Renal pelvis (tissue), 4 donors: Measurements from ENCODE around the gene N4BP3. TPM values are rescaled to one million over a fixed set of nuclear protein-coding genes. Genes with fewer than 3 reads are reported as not detected.

ENCODE experiments used
- DNase-seq: peaks from one replicate; pipeline ENCODE4 v3.0.0-alpha.2; 2013
- polyA plus RNA-seq, 3 donors: library from polyadenylated mRNA; unstranded; fragments of 120-200 nt; gene quantifications; one replicate each; pipeline ENCODE4 v1.2.1, GENCODE V29; 2013; ENCODE audit not compliant: insufficient read length in 3 of 3

N4BP3 gene
- polyA plus RNA-seq, 3 donors = 4.9 to 5.6 (median 5.0) TPM

DNA sequence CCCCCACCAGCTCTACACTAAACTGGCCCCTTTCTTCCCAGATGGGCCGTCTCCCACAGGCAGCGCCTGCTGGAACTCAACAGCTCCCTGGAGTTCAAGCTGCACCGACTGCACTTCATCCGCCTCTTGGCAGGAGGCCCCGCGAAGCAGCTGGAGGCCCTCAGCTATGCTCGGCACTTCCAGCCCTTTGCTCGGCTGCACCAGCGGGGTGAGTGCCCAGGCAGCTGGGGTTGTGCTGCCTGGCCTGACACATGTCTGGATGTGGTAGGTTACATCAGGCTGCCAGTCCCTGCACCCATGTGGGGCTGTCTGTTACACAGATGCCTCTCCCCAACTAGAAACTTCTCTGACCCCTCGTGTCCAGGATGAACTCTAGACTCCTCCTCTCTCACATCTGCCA is 30.6 kb downstream of the N4BP3 start:
- DNase-seq = peak; percentile 53

DNA sequence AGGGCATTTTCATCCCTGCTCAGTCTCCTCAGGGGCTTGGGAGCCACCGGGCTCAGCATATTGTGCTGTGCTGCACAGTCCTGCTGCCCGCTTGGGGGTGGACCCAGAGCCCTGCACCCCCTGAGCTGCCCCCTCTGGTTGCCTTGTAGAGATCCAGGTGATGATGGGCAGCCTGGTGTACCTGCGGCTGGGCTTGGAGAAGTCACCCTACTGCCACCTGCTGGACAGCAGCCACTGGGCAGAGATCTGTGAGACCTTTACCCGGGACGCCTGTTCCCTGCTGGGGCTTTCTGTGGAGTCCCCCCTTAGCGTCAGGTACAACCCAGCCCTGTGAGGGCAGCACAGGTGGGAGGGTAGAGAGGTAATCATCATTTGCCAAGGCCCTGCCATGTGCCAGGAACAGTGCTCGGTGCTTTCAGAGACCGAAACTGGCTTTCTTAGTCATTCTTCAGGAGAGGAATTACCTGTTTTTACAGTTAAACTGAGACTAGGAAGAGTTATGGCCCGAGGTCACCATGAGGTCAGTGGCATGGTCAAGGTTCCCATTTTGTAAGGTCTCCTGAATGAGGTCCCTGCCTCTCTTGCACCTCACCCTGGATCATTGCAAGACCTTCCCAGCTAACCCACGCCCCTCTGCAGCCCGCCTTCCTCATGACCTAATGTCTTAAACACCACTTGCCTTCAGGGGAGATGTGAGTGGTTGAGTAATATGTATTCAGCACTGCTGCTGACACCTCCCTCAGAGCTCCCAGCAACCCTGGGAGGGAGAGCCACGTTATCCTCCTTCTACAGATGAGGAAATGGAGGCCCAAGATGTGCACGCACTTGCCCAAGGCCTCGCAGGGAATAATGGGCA is 32.9 kb downstream of the N4BP3 start:
- peak; percentile 51 for DNase-seq

DNA sequence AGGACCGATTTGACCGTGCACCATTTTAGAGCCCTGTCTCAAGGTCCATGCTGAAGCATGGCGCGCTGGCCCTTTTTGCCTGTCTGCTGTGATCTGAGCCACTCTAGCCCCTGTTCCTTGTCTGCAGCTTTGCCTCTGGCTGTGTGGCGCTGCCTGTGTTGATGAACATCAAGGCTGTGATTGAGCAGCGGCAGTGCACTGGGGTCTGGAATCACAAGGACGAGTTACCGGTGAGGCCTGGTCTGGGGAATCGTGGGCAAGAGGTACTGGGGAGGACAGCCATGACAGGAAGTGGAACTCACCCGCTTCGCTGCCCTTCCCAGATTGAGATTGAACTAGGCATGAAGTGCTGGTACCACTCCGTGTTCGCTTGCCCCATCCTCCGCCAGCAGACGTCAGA is 34.1 kb downstream of the N4BP3 start:
- DNase-seq = no peak

DNA sequence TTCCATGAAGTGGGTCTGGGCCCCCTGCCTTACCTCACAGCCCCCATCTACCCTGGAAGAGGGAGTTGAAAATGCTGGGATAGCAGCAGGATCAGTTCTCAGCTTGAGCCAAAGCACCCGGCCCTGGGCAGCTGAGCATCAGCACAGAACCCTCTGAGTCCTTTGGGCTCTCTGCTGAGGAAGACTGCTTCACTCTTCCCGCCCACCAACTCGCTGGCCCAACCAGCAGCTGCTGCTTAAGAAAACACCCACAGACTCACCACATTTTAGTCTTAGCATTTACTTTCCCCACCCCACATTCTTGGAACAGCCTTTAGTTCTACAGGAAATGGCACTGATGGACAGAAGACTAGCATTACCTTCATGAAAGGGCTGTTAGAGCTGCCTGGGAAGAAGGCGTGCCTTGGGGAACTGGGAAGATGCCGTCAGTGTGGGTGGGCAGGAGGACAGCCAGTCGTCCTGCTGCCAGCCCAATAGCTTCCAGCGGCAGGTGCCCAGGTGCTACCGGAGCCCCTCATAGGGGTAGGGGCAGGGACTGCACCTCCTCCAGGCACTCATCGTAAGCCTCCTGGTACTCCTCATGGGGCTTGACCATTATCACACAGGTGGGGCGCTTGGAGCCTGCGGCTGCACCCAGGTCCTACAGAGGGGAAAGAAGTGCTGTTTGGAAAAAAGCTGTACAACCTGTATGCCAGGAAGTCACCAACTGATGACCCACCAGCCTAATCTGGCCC is 36.0 kb downstream of the N4BP3 start:
- DNase-seq = no peak

DNA sequence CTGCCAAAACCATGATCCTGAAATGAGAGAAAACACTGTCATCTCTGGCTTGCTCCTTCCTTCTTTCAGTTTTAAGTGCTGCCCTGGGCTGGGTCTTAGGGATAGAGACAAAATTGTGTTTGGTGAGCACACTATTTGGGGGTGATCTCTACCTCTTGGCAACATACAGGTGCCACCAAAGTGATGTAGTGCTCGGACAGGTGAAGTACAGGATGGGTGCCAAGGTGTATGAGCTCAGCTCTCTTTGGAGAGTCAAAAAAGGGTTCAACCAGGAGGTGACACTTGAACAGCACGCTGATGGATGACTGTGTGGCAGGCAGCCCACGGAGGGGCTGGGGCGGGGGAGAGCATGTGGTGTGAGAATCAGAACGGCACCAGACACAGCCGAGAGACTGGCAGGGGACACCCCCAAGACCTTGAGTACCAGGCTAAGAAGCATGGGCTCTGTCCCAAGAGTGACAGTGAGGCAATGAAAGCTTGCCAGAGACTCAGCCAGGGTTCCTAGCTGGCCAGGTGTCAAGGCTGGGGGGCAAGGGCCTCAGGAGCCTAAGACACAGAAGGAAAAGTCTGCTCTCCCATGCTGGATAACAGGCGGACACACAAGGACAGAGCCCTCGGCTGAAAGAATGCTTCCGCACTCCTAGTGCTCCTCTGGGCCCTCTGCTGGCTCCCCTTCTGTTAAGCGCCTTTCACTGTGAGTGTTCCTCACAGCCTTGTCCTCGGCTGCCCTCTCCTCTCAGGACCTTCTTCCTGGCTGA is 37.8 kb downstream of the N4BP3 start:
- DNase-seq = no peak

DNA sequence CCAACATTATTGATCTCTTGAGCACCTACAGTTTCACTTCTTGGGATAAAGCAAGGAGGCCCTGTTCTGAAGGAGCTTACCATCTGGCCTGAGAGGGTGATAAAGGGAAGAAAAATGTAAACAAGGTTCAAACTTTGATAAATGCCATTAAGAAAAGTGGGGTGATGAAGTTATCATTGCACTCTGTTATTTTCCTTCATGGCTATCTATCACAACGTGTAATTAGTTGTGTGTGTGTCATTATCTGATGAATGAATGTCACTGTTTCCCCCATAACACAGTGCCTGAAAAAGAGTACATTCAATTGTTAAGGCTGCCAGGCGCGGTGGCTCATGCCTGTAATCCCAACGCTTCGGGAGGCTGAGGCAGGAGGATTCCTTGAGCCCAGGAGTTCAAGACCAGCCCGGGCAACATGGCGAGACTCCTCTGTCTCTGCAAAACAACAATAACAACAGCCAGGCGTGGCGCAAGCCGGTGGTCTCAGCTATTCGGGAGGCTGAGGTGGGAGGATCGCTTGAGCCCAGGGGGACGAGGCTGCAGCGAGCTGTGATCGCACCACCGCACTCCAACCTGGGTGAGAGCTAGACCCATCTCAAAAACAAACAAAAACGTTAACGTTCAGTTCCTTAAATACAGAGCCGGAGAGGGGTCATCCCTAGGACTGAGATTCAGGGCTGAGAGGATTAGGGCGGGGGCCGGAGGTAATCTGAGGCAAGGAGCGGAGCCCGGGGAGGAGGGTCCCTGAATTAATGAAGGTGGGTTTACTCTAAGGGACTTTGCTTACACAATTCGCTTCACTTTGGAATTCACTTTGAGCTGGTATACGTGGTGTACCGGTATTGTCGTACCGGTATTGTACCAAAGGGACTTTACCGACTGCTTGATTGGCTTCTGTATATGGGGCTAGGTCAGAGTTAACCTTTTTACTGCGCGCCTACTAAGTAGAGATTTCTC is 39.4 kb downstream of the N4BP3 start:
- no peak for DNase-seq

DNA sequence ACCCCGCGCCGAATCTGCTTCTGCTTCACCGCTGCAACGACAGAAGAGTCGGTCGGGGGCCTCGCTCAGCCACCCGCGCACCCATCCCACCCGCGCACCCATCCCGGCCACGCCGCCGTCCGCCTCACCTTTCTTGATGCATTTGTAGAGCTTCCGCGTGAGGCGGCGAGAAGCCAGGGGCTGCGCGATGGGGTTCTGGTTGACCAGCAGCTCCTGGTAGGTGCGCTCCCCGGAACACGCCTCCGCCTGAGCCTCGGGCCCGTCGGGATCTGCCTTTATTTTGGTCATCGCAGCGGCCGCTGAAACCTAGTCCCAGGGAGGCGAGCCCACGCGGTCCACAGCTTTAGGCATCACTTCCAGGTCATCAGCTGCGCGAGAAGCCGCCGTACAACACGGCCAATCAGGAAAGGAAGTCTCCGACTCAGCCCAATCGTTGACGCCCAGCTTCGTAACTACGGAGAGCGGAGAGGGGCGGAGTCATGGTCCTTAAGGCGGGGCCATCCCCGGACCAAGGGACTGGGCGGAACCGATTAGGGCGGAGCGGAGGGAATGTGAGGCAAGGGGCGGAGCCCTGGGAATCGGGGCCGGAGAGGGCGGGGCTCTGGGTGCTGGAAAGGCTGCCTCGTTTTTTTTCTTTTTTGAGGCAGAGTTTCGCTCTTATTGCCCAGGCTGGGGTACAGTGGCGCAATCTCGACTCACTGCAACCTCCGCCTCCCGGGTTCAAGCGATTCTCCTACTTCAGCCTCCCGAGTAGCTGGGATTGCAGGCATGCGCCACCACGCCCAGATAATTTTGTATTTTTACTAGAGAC is 40.4 kb downstream of the N4BP3 start, which contains the start of gene NHP2:
Gene NHP2 (minus strand): TSS at position 356 of the 811 bp plus-strand sequence. CDS start 68 bp downstream, at position 288.
- DNase-seq = peak; percentile 99

DNA sequence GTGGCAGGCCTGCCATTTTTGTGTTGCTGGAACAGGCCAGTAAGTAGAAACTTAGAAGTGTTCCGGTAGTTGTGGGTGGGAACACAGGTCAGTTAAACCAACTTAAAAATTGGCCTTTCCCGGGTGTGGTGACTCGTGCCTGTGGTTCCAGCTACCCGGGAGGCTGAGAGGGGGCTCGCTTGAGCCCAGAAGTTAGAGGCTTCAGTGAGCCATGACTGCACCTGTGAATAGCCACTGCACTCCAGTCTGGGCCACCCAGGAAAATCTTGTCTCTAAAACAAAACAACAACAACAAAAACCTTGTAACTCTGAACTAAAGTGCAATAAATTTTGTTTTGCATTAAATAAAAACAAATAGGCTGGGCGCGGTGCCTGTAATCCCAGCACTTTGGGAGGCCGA is 41.7 kb downstream of the N4BP3 start:
- DNase-seq = no peak

DNA sequence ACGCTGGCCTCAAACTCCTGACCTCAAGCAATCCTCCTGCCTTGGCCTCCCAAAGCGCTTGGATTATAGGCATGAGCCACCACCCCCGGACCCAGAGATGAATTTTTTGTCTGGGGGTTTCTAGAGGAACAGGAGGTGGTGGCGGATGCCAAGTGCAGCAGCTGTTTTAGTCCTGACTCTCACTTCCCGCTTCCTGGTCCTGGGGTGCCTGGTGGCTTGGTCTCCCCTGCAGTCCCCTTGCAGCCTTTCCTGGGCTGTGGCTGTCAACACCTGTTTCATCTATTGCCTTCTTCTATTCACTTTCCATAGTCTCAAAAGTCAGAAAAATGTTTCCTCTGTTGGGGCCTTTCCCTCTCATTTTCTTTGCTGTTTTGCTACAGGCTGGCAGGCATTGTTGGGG is 46.8 kb downstream of the N4BP3 start:
- no peak for DNase-seq

DNA sequence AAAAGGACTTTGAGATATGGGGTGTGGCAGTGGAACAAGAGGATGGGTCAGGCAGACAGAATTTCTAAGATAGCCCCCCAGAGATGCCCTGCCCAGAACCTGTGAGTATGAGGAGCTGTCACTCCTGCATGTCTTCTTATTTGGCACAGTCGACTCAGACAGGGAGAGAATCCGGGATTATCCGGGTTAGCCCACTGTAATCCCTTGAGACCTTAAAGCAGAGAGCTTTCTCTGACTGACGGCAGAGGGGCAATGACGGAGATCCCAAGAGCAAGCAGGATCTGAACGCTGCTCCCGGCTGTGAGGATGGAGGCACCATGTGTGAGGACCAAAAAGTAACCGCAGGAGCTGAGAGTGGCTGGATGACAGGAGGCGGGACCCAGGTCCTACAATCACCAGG is 49.1 kb downstream of the N4BP3 start:
- no peak for DNase-seq

DNA sequence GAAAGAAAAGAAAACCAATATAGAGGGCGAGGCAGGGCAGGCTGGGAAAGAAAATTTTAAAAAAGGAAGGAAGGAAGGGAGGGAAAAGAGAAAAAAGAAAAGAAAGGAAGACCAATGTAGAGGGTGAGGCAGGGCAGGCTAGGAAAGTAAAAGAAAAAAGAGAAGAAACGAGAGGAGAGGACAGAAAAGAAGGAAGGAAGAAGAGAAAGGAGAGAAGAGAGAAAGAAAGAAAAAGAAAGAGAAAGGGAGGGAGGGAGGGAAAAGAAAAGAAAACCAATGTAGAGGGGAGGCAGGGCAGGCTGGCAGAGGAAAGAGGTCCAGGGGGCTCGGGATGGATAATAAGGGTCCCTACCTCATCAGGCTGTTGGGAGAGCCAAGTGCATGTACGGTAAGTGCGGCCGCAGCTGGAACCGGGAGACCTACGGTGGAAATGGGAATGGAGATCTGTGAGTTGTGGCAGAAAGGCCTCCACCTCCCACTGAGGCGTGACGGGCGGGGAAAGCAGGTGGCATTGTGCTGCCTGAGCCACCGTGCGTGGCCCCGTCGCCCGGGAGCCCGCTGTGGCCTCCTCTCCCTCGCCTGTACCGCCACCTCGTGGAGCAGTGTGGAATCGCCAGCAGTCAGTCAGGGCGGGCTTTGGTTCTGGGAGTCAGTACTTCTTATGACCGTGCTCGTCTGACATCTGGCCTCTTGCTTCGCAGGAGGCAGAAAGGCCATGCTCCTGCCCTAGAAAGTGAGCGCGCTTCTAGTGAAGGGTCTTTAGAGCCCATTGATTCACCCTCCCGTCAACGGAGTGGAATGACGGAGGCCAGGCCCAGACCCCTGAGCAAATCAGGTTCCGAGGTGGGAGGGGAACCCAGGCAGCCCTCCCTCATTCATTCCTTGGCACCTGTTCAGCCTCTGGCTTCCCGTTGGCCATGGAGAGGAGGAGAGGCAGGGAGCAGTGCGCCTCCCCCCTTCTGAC is 50.7 kb downstream of the N4BP3 start:
- DNase-seq = peak; percentile 83

DNA sequence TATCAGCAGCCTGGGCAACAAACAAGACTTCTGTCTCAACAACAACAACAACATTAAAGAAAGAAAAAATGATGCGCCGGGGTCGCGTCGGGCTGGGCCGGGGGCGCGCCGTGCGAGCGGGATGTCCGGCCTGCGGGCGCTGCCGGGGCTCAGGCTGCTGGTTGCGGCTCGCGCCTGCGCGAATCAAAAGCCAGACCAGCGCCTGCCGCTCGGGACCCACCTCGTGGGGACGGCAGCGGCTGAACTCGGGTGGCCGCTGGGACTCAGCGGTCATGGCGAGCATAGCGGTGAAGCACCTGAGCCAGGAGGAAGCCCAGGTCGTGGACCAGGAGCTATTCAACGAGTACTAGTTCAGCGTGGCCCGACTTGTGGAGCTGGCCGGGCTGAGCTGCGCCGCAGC is 52.2 kb downstream of the N4BP3 start:
- DNase-seq = no peak

DNA sequence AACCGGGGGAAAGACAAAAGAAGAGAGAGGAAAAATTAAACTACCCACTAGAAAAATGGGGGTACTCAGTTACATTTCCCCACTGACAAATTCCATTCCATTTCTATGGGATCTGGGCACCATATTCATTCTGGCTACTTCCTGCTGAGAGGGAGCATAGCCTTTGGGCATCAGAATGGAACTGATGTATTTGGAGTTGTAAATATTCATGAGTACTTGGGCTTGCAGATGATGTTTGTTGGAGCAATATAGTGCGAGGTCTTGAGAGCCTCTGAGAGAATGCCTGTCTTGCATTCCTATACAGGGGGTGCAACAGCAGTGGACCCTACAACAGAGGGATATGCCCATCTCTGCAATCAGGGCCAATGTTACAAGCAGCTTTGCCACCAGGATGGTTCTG is 57.1 kb downstream of the N4BP3 start:
- DNase-seq = no peak

DNA sequence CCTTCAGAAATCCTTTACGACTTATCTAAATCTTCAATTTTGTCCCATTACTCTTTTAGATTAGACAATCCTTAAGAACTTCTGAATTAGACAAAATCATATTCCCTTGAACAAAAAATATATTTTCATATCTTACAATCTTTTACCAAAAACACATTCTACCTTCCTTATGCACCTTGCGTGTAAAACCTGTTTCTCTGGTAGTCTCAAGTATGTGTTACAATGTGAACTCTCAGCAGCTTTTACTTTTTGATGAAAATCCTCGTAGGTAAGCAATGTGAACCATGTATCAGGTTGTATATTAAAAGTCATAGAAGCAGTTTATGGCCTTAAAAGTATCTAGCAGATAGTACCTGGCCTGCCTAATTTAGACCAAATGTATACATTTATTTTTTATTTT is 61.1 kb downstream of the N4BP3 start:
- no peak for DNase-seq

Other genes with a start within 250 kb of the N4BP3 start
- gene PROP1, start 117.3 kb upstream of the N4BP3 start, polyA plus RNA-seq = under 1 TPM in 1 of 3 donors, not detected in 2; 0.12 TPM
- 10 to 100 TPM; 34.2 to 39.6 (median 36.4) TPM for gene RMND5B, start 17.5 kb downstream of the N4BP3 start, polyA plus RNA-seq
- 100 to 1,000 TPM; 110 to 131 (median 120) TPM for gene NHP2, start 40.4 kb downstream of the N4BP3 start, polyA plus RNA-seq
- gene GMCL2, start 73.8 kb downstream of the N4BP3 start, polyA plus RNA-seq = not detected
- 100 to 1,000 TPM; 139 to 169 (median 148) TPM for gene HNRNPAB, start 91.0 kb downstream of the N4BP3 start, polyA plus RNA-seq
- 100 to 1,000 TPM in 2 of 3 donors, 10 to 100 TPM in 1; 62.8 to 140 (median 124) TPM for gene PHYKPL, start 119.3 kb downstream of the N4BP3 start, polyA plus RNA-seq